MCF 10A (cell line): ENCODE measurements around the gene RGS14. TPM values are rescaled to one million over a fixed set of nuclear protein-coding genes. Genes with fewer than 3 reads are reported as not detected.

Experiments used
- BruUV-seq: library from RNA; stranded (reverse); fragments of 400-500 nt; replicated peaks from 2 replicates; lab custom pipeline; 2021; lab: Mats Ljungman, UMichigan
- CTCF ChIA-PET: fragments of 300-600 bp; sonication (Branson Sonifier 250); formaldehyde crosslinking; extraction: SDS; loops from one replicate; lab custom pipeline; 2021; ENCODE audit warnings: antibody characterized with exemption, inconsistent platforms; lab: Yijun Ruan, JAX
- POLR2A ChIA-PET: fragments of 300-600, 350-650 bp; sonication (Branson Sonifier 250); formaldehyde crosslinking; extraction: SDS; loops from one replicate; lab custom pipeline; 2020; ENCODE audit warnings: antibody characterized with exemption, inconsistent platforms; lab: Yijun Ruan, JAX
- DNase-seq: peaks from one replicate; pipeline ENCODE4 v3.0.0-alpha.2; 2018; ENCODE audit not compliant: unreplicated experiment
- H3K27ac Mint-ChIP-seq: one replicate; pipeline ENCODE4 v1.8.0; 2022; ENCODE audit warnings: mild to moderate bottlenecking, low read depth, mixed read lengths; ENCODE audit not compliant: unreplicated experiment
- H3K27me3 Mint-ChIP-seq: one replicate; pipeline ENCODE4 v1.8.0; 2022; ENCODE audit warnings: mixed read lengths; ENCODE audit not compliant: insufficient read depth, unreplicated experiment
- H3K36me3 Mint-ChIP-seq: one replicate; pipeline ENCODE4 v1.8.0; 2022; ENCODE audit warnings: mild to moderate bottlenecking, moderate library complexity, mixed read lengths; ENCODE audit not compliant: insufficient read depth, unreplicated experiment
- H3K4me1 Mint-ChIP-seq: one replicate; pipeline ENCODE4 v1.8.0; 2022; ENCODE audit warnings: mixed read lengths; ENCODE audit not compliant: insufficient read depth, unreplicated experiment
- H3K4me3 Mint-ChIP-seq: one replicate; pipeline ENCODE4 v1.8.0; 2022; ENCODE audit warnings: mild to moderate bottlenecking, moderate library complexity, mixed read lengths; ENCODE audit not compliant: unreplicated experiment
- H3K9me3 Mint-ChIP-seq: one replicate; pipeline ENCODE4 v1.8.0; 2022; ENCODE audit warnings: mixed read lengths; ENCODE audit not compliant: unreplicated experiment
- intact Hi-C: fragments of 100-400 bp; cut with micrococcal nuclease; formaldehyde crosslinking; loops from 2 replicates; pipeline ENCODE4 v1.14.1; 2022
- total RNA-seq: library from RNA; stranded (reverse); gene quantifications from 2 replicates; pipeline ENCODE4 v1.2.3, GENCODE V29; 2022
- TF ChIP-seq, protein P1 (sequence below): fragments of 200-600 bp; IDR thresholded peaks from one replicate; pipeline ENCODE4 v1.8.0; 2022; ENCODE audit warnings: antibody characterized with exemption, mild to moderate bottlenecking; ENCODE audit not compliant: unreplicated experiment

RGS14 gene
- total RNA-seq, 1 experiment from 2014 or later = 7.8 TPM

- no TSS peak for BruUV-seq
- no peak for DNase-seq
- Mint-ChIP-seq H3K36me3 (no peaks in the 10 kb centered on the region), H3K27ac (no peak overlapping the region), H3K4me3 (no peak overlapping the region), H3K27me3 (no peaks in the 10 kb centered on the region), H3K9me3 (no peaks in the 10 kb centered on the region), H3K4me1 (peaks cover 18% of the 10 kb centered on the region)
- TF ChIP-seq, protein P1, sequence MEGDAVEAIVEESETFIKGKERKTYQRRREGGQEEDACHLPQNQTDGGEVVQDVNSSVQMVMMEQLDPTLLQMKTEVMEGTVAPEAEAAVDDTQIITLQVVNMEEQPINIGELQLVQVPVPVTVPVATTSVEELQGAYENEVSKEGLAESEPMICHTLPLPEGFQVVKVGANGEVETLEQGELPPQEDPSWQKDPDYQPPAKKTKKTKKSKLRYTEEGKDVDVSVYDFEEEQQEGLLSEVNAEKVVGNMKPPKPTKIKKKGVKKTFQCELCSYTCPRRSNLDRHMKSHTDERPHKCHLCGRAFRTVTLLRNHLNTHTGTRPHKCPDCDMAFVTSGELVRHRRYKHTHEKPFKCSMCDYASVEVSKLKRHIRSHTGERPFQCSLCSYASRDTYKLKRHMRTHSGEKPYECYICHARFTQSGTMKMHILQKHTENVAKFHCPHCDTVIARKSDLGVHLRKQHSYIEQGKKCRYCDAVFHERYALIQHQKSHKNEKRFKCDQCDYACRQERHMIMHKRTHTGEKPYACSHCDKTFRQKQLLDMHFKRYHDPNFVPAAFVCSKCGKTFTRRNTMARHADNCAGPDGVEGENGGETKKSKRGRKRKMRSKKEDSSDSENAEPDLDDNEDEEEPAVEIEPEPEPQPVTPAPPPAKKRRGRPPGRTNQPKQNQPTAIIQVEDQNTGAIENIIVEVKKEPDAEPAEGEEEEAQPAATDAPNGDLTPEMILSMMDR = no peak
- CTCF ChIA-PET = interaction anchor here (0.7 to 2.2 kb wide), 5 partner anchors 24 to 254 kb away, joined by 3 to 8 read pairs (median 4); no protein-coding TSS in a partner anchor
- intact Hi-C loops = no loop called here
- POLR2A ChIA-PET = interaction anchor here (4.9 kb wide), 1 partner anchor 15 kb away, joined by 30 read pairs; the partner anchor contains the start of gene LMAN2
Observed at GRCh38 chr5:177365845-177366527, 8.3 kb downstream of the RGS14 start.

- Mint-ChIP-seq H3K4me3 (no peak overlapping the region), H3K4me1 (peaks cover 24% of the 10 kb centered on the region), H3K36me3 (no peaks in the 10 kb centered on the region), H3K27me3 (no peaks in the 10 kb centered on the region), H3K9me3 (no peaks in the 10 kb centered on the region), H3K27ac (peak overlapping the region; percentile 41)
- no TSS peak for BruUV-seq
- intact Hi-C loops = no loop called here
- DNase-seq = no peak
- TF ChIP-seq, protein P1 = no peak
- POLR2A ChIA-PET = interaction anchor here (4.9 kb wide), 1 partner anchor 15 kb away, joined by 30 read pairs; the partner anchor contains the start of gene LMAN2
- CTCF ChIA-PET = interaction anchor here (0.5 to 2.2 kb wide), 6 partner anchors 10 to 87 kb away, joined by 3 to 8 read pairs (median 4); no protein-coding TSS in a partner anchor
Observed at GRCh38 chr5:177366528-177367322, 9.0 kb downstream of the RGS14 start.

- H3K9me3 Mint-ChIP-seq = no peaks in the 10 kb centered on the region
- no peak for DNase-seq
- H3K27me3 Mint-ChIP-seq = no peaks in the 10 kb centered on the region
- ChIA-PET POLR2A (interaction anchor here (4.9 kb wide), 1 partner anchor 16 kb away, joined by 30 read pairs; the partner anchor contains the start of gene LMAN2), CTCF (interaction anchor here (0.5 to 2.2 kb wide), 6 partner anchors 11 to 87 kb away, joined by 3 to 8 read pairs (median 4); no protein-coding TSS in a partner anchor)
- TF ChIP-seq, protein P1 = no peak
- H3K36me3 Mint-ChIP-seq = no peaks in the 10 kb centered on the region
- intact Hi-C loops = no loop called here
- H3K27ac Mint-ChIP-seq = peak overlapping the region; percentile 41
- BruUV-seq = no TSS peak
- H3K4me1 Mint-ChIP-seq = peaks cover 25% of the 10 kb centered on the region
- H3K4me3 Mint-ChIP-seq = no peak overlapping the region
Observed at GRCh38 chr5:177367323-177367848, 9.7 kb downstream of the RGS14 start.
